Prostate gland (tissue), 2 donors: ENCODE measurements around the gene ARMH1.

Source experiments
- POLR2A ChIP-seq: fragments of 450-650 bp; IDR thresholded peaks from one replicate; pipeline ENCODE4 v1.6.1; 2016; ENCODE audit warnings: antibody characterized with exemption, mild to moderate bottlenecking
- POLR2AphosphoS5 ChIP-seq: sonication (generic); formaldehyde crosslinking; IDR thresholded peaks from one replicate; pipeline ENCODE4 v1.6.1; 2017; ENCODE audit warnings: antibody characterized with exemption
- TF ChIP-seq, protein P1 (sequence below), 4 experiments: fragments of 200-600 bp in 2 of 4; fragments of 450-650 bp in 2 of 4; sonication (generic) in 2 of 4; IDR thresholded peaks; 1 replicate in 3 of 4; 2 replicates in 1 of 4; pipeline ENCODE4 v1.5.1; 2016 to 2019; ENCODE audit warnings: antibody characterized with exemption in 4 of 4, mild to moderate bottlenecking in 2 of 4, moderate library complexity in 2 of 4

GRCh38 chr1:44684525-44684924 is 10.0 kb downstream of the ARMH1 start:
- TF ChIP-seq, protein P1, sequence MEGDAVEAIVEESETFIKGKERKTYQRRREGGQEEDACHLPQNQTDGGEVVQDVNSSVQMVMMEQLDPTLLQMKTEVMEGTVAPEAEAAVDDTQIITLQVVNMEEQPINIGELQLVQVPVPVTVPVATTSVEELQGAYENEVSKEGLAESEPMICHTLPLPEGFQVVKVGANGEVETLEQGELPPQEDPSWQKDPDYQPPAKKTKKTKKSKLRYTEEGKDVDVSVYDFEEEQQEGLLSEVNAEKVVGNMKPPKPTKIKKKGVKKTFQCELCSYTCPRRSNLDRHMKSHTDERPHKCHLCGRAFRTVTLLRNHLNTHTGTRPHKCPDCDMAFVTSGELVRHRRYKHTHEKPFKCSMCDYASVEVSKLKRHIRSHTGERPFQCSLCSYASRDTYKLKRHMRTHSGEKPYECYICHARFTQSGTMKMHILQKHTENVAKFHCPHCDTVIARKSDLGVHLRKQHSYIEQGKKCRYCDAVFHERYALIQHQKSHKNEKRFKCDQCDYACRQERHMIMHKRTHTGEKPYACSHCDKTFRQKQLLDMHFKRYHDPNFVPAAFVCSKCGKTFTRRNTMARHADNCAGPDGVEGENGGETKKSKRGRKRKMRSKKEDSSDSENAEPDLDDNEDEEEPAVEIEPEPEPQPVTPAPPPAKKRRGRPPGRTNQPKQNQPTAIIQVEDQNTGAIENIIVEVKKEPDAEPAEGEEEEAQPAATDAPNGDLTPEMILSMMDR (IDR thresholded peaks at IDR 0.05): no peak
- TF ChIP-seq POLR2AphosphoS5: no peak
- no peak for TF ChIP-seq POLR2A
